ENCODE measurements around the gene PCNX2. TPM values are rescaled to one million over a fixed set of nuclear protein-coding genes. Genes with fewer than 3 reads are reported as not detected.

Gene PCNX2
- total RNA-seq, 1 donor from 2014 or later = 2.2 TPM

GRCh38 chr1:233240829-233241682 is 54.5 kb downstream of the PCNX2 start:
- ATAC-seq (ENCODE audit: poor library complexity) = peak; percentile 93
- DNase-seq = peak; percentile 74
- intact Hi-C loops (cut with DNase I) = loop anchor here (5.0 kb wide), 1 partner anchor 604 kb away; no protein-coding TSS in a partner anchor

GRCh38 chr1:233240371-233240770 is 55.2 kb downstream of the PCNX2 start:
- ATAC-seq (ENCODE audit: poor library complexity) (no peak), DNase-seq (no peak)
- intact Hi-C loops (cut with DNase I) = loop anchor here (5.0 kb wide), 1 partner anchor 603 kb away; no protein-coding TSS in a partner anchor

- intact Hi-C loops (cut with DNase I) = no loop called here
- DNase-seq = no peak
- ATAC-seq (ENCODE audit: poor library complexity) = no peak
Measured at GRCh38 chr1:233238884-233239431, 56.6 kb downstream of the PCNX2 start.

GRCh38 chr1:233237647-233238046 is 57.9 kb downstream of the PCNX2 start:
- intact Hi-C loops (cut with DNase I) = no loop called here
- ATAC-seq (ENCODE audit: poor library complexity) (peak; percentile 71), DNase-seq (no peak)

- DNase-seq (no peak), ATAC-seq (ENCODE audit: poor library complexity) (no peak)
- intact Hi-C loops (cut with DNase I) = no loop called here
Measured at GRCh38 chr1:233233508-233234040, 62.0 kb downstream of the PCNX2 start.

- ATAC-seq (ENCODE audit: poor library complexity) = no peak
- DNase-seq = no peak
- intact Hi-C loops (cut with DNase I) = no loop called here
Measured at GRCh38 chr1:233230011-233230410, 65.5 kb downstream of the PCNX2 start.

GRCh38 chr1:233229288-233229687 is 66.2 kb downstream of the PCNX2 start:
- intact Hi-C loops (cut with DNase I) = no loop called here
- DNase-seq = no peak

GRCh38 chr1:233227930-233228465 is 67.5 kb downstream of the PCNX2 start:
- ATAC-seq (ENCODE audit: poor library complexity) = no peak
- intact Hi-C loops (cut with DNase I) = no loop called here

More at GRCh38 chr1:233229288-233229687, 66.2 kb downstream of the PCNX2 start:
- ATAC-seq (ENCODE audit: poor library complexity) = no peak

GRCh38 chr1:233224311-233224710 is 71.2 kb downstream of the PCNX2 start:
- ATAC-seq (ENCODE audit: poor library complexity) = no peak
- no peak for DNase-seq
- intact Hi-C loops (cut with DNase I) = no loop called here

More at GRCh38 chr1:233227930-233228465, 67.5 kb downstream of the PCNX2 start:
- DNase-seq = no peak

- ATAC-seq (ENCODE audit: poor library complexity) (no peak), DNase-seq (no peak)
- intact Hi-C loops (cut with DNase I) = no loop called here
Measured at GRCh38 chr1:233217832-233218231, 77.7 kb downstream of the PCNX2 start.

- no peak for DNase-seq
- no peak for ATAC-seq (ENCODE audit: poor library complexity)
- intact Hi-C loops (cut with DNase I) = no loop called here
Measured at GRCh38 chr1:233216009-233216408, 79.5 kb downstream of the PCNX2 start.

GRCh38 chr1:233215135-233215760 is 80.3 kb downstream of the PCNX2 start:
- intact Hi-C loops (cut with DNase I) = no loop called here
- ATAC-seq (ENCODE audit: poor library complexity) = no peak
- no peak for DNase-seq

GRCh38 chr1:233211595-233211994 is 83.9 kb downstream of the PCNX2 start:
- ATAC-seq (ENCODE audit: poor library complexity) = no peak
- intact Hi-C loops (cut with DNase I) = no loop called here
- DNase-seq = no peak

GRCh38 chr1:233211106-233211505 is 84.4 kb downstream of the PCNX2 start:
- ATAC-seq (ENCODE audit: poor library complexity) (no peak), DNase-seq (no peak)
- intact Hi-C loops (cut with DNase I) = no loop called here

GRCh38 chr1:233209481-233209880 is 86.0 kb downstream of the PCNX2 start:
- ATAC-seq (ENCODE audit: poor library complexity) (no peak), DNase-seq (no peak)
- intact Hi-C loops (cut with DNase I) = no loop called here

GRCh38 chr1:233208687-233209086 is 86.8 kb downstream of the PCNX2 start:
- ATAC-seq (ENCODE audit: poor library complexity) (no peak), DNase-seq (no peak)
- intact Hi-C loops (cut with DNase I) = no loop called here

- ATAC-seq (ENCODE audit: poor library complexity) (no peak), DNase-seq (no peak)
- intact Hi-C loops (cut with DNase I) = no loop called here
Measured at GRCh38 chr1:233197940-233198339, 97.6 kb downstream of the PCNX2 start.

GRCh38 chr1:233193741-233194140 is 101.8 kb downstream of the PCNX2 start:
- intact Hi-C loops (cut with DNase I) = no loop called here

GRCh38 chr1:233190987-233191386 is 104.5 kb downstream of the PCNX2 start:
- no peak for DNase-seq
- intact Hi-C loops (cut with DNase I) = no loop called here

More at GRCh38 chr1:233193741-233194140, 101.8 kb downstream of the PCNX2 start:
- ATAC-seq (ENCODE audit: poor library complexity) = no peak
- no peak for DNase-seq

More at GRCh38 chr1:233190987-233191386, 104.5 kb downstream of the PCNX2 start:
- ATAC-seq (ENCODE audit: poor library complexity) = no peak
